Measurements from ENCODE around the gene KLF15.

The KLF15 gene

GRCh38 chr3:126319701-126320295 is 37.4 kb downstream of the KLF15 start:
- DNase-seq, result no peak

GRCh38 chr3:126317029-126317996 is 39.9 kb downstream of the KLF15 start:
- no peak for DNase-seq

DNA sequence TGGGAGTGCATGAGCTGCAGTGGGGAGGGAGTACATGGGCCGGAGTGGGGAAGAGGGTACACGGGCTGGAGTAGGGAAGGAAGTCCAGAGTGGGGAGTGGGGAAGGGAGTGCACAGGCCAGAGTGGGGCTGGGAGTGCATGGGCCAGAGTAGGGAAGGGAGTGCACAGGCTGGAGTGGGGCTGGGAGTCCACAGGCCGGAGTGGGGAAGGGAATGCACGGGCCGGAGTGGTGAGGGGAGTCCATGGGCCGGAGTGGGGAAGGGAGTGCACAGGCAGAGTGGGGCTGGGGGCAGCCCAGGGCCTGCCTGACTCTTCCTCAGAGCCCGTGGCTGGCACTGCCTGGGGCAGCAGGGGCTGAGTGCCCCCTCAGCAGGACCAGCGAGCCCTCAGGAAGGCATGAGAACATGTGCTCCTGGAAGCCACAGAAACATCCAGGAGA is 40.7 kb downstream of the KLF15 start:
- DNase-seq, result no peak

DNA sequence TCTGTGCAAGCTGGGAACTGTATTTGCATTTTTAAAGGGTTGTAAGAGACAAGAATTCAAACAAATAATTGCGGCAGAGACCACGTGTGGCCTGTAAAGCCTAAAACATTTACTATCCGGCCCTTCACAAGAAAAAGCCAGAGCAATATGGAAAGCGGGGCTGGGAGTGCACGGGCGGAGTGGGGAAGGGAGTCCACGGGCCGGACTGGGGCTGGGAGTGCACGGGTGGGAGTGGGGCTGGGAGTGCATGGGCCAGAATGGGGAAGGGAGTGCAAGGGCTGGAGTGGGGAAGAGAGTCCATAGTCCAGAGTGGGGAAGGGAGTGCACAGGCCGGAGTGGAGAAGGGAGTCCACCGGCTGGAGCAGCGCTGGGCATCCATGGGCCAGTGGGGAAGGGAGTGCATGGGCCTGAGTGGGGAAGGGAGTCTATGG is 41.2 kb downstream of the KLF15 start:
- DNase-seq, result no peak

- no peak for DNase-seq
Observed at GRCh38 chr3:126314790-126315658, 42.2 kb downstream of the KLF15 start.

DNA sequence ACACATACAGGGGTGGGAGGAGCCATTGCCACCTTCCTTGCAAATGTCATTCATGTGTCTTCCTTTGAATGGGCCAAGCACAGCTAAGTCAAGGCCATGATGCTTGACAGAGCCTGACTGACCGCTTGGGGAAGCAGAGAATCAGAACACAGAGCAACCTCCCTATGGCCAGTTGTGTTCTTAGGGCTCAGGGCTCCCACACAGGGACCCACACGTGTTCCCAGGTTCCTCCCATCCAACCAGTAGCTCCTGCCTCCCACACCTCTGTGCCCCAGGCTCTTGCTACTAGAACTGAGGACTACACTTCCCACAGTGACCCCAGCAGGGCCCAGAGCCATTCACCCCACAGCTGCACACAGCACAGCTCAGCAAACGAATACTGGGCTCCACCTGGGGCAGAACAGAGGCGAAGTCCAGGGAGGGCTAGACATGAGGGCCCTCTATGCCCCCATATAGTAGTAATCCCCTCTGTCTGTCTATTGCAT is 42.9 kb downstream of the KLF15 start:
- DNase-seq, result no peak

GRCh38 chr3:126313580-126314304 is 43.5 kb downstream of the KLF15 start:
- no peak for DNase-seq

DNA sequence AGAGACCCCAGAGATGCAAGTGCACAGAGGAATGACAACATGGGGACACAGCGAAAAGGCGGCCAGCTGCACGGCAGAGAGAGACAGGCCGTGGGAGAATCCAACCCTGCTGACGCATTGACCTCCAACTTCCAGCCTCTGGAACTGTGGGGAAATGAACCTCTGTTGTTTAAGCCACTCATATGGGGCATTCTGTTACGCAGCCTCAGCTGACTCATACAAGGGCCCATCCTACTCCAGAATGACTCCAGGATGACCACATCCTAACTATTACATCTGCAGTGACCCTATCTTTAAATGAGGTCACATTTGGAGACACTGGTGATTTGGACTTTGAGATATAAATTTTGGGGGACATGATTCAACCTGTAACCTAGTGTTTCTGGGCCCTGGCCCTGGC is 44.0 kb downstream of the KLF15 start:
- no peak for DNase-seq

DNA sequence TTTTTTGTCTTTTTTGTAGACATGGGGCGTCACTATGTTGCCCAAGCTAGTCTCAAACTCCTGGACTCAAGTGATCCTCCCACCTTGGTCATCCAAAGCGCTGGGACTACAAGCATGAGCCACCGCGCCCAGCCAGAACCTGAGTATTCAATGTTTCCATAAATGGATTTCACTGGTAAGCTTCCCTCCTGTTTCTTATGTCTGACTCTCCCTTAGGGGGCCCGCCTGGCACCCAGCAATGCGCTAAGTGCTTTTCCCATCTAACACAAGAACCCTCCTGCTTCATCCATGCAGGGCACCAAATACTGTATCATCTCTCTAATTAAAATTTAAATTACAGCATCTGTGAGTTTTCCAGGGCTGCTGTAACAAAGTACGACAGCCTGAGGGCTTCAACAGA is 44.9 kb downstream of the KLF15 start:
- no peak for DNase-seq

DNA sequence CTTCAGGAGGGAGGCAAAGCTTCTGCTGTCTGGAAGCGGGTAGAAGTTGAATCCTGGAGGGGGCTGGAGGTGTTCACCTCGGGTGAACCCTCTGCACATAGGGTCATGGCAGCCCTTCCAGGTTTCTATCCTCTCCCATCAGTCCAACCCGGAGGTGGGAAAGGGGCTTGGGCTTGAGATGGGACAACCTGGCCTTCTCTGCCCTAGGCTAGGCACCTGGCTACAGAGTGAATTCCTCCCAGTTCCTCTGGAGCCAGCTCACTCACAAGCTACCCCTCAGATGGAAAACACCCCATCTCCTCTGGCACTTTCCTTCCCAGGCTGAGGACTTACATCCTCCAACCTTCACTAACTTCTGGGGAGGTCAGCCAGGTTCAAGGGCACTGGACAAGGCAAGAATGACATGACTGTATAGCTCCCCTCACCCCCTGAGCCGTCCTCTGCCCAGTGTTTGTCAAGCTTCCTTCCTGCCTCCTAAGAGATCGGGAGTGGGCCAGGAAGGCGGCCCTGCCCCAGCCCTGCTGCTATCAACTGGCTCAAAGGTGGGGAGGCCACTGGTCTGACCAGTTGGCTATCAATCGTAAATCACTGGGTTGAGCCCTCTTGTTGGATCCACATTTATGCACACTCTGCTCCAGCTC is 45.8 kb downstream of the KLF15 start:
- no peak for DNase-seq

DNA sequence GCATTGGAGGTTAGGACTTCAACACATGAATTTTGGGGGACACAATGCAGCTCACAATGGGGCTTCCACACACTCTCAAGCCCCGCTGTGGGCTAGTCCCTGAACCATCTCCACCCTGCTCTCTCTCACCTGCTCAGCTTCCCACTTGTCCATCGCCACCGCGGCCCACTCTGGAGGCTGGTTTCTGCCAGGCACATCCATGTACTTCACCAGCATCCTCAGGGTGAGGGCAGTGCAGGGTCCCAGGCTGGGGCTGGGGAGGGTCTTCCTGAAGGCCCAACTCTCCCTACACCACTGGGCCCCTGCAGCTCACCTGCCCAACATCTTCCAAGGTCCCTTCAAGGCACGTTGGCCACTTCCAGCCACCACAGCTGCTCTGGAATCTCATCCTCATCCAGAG is 46.4 kb downstream of the KLF15 start:
- no peak for DNase-seq

DNA sequence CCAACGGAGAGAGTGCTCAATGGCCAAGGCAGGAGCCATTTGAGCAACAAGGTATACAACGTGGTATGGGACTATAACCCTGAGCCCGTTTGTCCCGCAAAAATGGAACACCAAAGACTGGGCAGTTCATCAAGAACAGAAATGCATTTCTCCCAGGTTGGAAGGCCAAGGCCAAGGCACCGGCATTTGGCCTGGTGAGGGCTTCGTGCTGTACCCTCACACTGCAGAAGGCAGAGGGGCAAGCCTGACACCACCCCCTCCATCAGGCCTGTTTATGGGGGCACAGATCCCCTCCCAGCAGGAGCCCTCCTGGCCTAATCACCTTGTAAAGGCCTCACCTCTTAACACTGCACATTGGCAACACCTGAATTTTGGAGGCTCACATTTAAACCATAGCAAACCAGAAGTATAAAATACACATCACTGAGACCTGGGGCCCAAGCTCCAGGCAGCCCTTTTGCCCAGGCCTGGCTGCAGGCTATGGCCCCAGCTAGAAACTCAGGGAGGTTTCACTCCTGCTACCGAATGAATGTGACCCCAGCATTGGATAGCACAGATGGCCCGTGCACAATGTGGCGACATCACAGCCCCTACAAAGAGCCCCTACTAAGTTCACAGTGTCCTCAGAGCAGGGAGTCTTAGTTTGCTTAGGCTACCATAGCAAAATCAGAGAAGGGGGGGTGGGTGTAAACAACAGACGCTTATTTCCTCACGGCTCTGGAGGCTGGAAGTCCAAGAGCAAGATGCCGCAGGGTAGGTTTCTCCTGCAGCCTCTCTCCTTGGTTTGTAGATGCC is 47.1 kb downstream of the KLF15 start:
- no peak for DNase-seq

GRCh38 chr3:126309165-126309564 is 48.0 kb downstream of the KLF15 start:
- no peak for DNase-seq

DNA sequence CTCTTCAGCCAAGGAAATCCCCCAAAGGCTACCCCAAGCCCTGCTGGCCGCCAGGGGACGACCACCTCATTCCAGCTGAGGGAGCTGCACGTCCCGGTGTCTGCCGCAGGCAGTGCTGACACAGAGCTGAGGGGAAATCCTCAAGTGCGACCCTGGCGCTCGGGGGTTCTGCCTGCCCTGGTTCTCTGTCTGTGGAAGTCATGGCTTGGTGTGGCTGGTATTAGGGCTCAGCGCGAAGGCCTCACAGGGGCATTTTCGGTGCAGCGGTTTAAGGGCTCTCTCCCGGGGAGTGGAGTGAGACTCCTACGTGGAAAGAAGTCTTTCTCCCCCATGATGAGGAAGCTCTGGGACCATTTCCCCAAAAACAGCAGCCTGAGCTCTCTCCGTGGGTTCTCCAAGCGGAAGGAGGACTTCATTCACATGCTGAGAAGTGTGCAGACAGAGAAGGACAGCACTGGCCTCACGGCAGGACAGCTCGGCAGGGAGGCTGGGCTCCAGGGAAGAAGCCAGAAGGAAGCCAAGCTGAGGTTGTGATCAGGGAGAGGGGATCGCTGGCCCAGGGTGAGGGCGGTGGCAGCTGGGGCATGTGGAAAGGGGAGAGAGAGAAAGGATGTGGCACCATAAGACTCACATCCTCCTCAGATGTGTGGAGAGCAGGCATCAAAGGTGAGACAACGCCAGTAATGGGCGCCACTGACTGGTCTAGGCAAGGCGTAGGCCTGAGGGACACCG is 48.6 kb downstream of the KLF15 start:
- no peak for DNase-seq

DNA sequence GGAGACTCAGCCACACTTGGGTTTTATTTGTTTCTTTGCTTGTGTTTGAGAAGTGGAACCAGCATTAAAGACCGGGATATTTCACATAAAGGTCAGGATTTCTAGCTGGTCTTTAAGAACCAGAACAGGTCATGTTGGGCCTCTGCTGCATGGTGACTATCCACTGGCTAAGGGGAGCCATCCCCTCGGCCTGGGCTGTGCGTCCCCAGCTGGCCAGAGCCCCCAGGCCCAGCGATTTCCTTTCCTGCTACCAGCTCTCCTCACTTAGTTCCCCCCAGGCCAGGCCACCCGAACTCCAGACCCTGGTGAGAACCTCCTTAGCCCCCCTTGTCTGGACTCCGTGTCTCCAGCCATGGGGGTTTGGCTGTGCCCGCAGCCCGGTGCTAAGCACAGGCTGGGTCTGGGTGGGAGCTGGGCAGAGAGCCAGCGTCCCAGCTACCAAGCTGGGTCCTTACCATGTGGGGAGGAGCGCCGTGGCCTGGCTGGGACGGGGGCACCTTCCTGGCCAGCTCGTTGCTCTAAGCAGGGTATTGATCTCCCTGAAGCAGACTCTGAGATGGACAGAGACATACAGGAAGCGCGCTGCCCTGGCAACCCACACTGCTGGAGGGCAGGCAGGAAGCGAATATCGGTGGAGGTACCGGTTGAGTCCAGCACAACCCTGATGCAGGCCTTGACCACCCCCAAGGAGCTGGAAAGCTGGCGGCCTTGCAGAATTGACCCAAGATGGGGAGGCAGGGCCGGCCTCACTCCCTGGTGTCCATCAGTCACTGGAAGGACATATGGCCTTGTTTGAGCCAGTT is 49.4 kb downstream of the KLF15 start:
- DNase-seq, result no peak

DNA sequence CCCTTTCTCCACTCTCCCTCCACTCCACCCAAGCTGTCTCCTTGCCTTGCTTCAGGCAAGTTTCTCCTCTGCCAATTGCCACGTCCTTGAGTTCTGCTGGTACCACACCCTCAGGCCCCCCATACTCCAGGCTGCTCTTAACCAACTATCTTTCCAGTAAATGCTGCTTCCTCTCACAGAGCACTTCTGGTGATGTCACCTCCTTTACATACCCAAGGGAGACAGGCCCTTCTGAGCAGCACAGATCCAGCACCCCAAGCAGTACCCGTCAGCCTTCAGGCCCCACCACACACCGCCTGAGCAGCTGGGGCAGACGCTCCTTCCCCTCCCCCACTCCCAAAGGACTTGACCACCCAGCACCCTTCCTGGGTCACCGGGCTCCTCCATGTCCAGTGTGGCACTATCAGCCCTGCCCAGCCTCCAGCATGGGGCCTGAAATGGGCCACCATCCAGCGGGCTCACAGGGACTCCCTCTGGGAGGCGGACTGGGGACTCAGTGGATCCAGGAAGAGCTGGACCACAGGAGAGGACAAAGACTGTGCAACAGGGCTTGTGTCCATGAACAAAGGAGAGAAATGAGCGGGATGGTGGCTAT is 50.2 kb downstream of the KLF15 start:
- no peak for DNase-seq

GRCh38 chr3:126306397-126306796 is 50.8 kb downstream of the KLF15 start:
- DNase-seq, result no peak

- no peak for DNase-seq
Observed at GRCh38 chr3:126305427-126305826, 51.8 kb downstream of the KLF15 start.

- no peak for DNase-seq
Observed at GRCh38 chr3:126304704-126305103, 52.5 kb downstream of the KLF15 start.
